K562 (cell line): ENCODE results near the gene SCUBE2. TPM values are rescaled to one million over a fixed set of nuclear protein-coding genes. Genes with fewer than 3 reads are reported as not detected.

Experiments used
- ATAC-seq: fragments of 200-7000 bp; cut with Tn5 transposase; 3 replicates; pipeline ENCODE4 v1.9.1; 2020; ENCODE audit warnings: moderate library complexity
- BruUV-seq: library from RNA; stranded (reverse); fragments of 400-500 nt; replicated peaks from 2 replicates; lab custom pipeline; 2021; lab: Mats Ljungman, UMichigan
- CTCF ChIA-PET: fragments of 300-600 bp; formaldehyde crosslinking; extraction: SDS; loops from one replicate; lab custom pipeline; 2021; ENCODE audit warnings: low intra/inter-chr PET ratio; lab: Yijun Ruan, JAX
- POLR2A ChIA-PET: fragments of 300-600, 350-650 bp; sonication (Branson Sonifier 250); formaldehyde crosslinking; extraction: SDS; loops from one replicate; lab custom pipeline; 2021; ENCODE audit warnings: antibody characterized with exemption, inconsistent platforms; lab: Yijun Ruan, JAX
- DNase-seq, 4 experiments: peaks; one replicate each; pipeline versions ENCODE4 v3.0.0 to v3.0.0-alpha.2; 2011 to 2018; ENCODE audit warnings: low spot score in 3 of 4, mixed read lengths in 3 of 4; ENCODE audit errors: extremely low read depth in 1 of 4
- FAIRE-seq: peaks from 2 replicates; lab custom pipeline; 2011; peaks lifted over from hg19 to GRCh38; lab: Jason Lieb, UNC
- H2AFZ ChIP-seq: 2 replicates; pipeline ENCODE4 v1.6.0; 2011; ENCODE audit warnings: low read depth, low read length, control low read depth, inconsistent platforms
- H3K27ac ChIP-seq: fragments of 200-600 bp; 3 replicates; pipeline ENCODE4 v1.8.0; 2011; ENCODE audit warnings: low read depth, mild to moderate bottlenecking, control low read depth, inconsistent platforms, low read length, moderate library complexity, mixed read lengths; ENCODE audit errors: extremely low read depth
- H3K27me3 ChIP-seq, 2 experiments: fragments of 300-600 bp in 1 of 2; 2 replicates in 1 of 2; 3 replicates in 1 of 2; pipeline versions ENCODE4 v1.6.0 to v1.8.0; 2011; ENCODE audit warnings: inconsistent platforms in 2 of 2, low read length in 2 of 2, mild to moderate bottlenecking in 1 of 2, mixed read lengths in 1 of 2, moderate library complexity in 1 of 2; ENCODE audit not compliant: control insufficient read depth in 2 of 2, insufficient read depth in 2 of 2
- H3K36me3 ChIP-seq: fragments of 300-600 bp; 3 replicates; pipeline ENCODE4 v1.8.0; 2011; ENCODE audit warnings: mild to moderate bottlenecking, low read length, inconsistent platforms; ENCODE audit not compliant: control insufficient read depth, insufficient read depth
- H3K4me1 ChIP-seq, 2 experiments: fragments of 200-600 bp in 1 of 2; replicated peaks in 1 of 2; 2 replicates in 1 of 2; 3 replicates in 1 of 2; pipeline versions ENCODE4 v1.5.1 to v1.8.0; 2011; ENCODE audit warnings: inconsistent platforms in 2 of 2, low read length in 2 of 2, mild to moderate bottlenecking in 1 of 2, mixed read lengths in 1 of 2, moderate library complexity in 1 of 2; ENCODE audit not compliant: control insufficient read depth in 2 of 2, insufficient read depth in 2 of 2
- H3K4me2 ChIP-seq: 2 replicates; pipeline ENCODE4 v1.6.1; 2011; ENCODE audit warnings: low read length, control low read depth, inconsistent platforms, mixed read lengths; ENCODE audit not compliant: insufficient read depth
- H3K4me3 ChIP-seq: fragments of 200-600 bp; sonication (generic), shearing (Covaris generic); 2 replicates; pipeline ENCODE4 v1.5.1; 2016; ENCODE audit warnings: control low read depth, inconsistent platforms
- H3K79me2 ChIP-seq: fragments of 200-600 bp; 3 replicates; pipeline ENCODE4 v1.8.0; 2011; ENCODE audit warnings: low read length, inconsistent platforms; ENCODE audit not compliant: control insufficient read depth, insufficient read depth
- H3K9ac ChIP-seq, 2 experiments: 2 replicates each; pipeline versions ENCODE4 v1.6.0 to v1.6.1; 2011; ENCODE audit warnings: low read depth in 2 of 2, low read length in 2 of 2, control low read depth in 1 of 2, inconsistent platforms in 1 of 2, mild to moderate bottlenecking in 1 of 2, mixed read lengths in 1 of 2; ENCODE audit not compliant: insufficient read depth in 1 of 2
- H3K9me1 ChIP-seq: one replicate; pipeline ENCODE4 v1.6.0; 2011; ENCODE audit warnings: inconsistent platforms, mild to moderate bottlenecking, low read length, moderate library complexity; ENCODE audit not compliant: control insufficient read depth, insufficient read depth
- H3K9me3 ChIP-seq: replicated peaks from 2 replicates; pipeline ENCODE4 v1.5.1; 2011; ENCODE audit warnings: low read depth, low read length, inconsistent platforms; ENCODE audit not compliant: control insufficient read depth, insufficient read depth
- H4K20me1 ChIP-seq: replicated peaks from 2 replicates; pipeline ENCODE4 v1.6.1; 2011; ENCODE audit warnings: low read length, inconsistent platforms, mixed read lengths; ENCODE audit not compliant: control insufficient read depth, insufficient read depth
- DACH1 ChIP-seq: fragments of 450-650 bp; IDR thresholded peaks from 2 replicates; pipeline ENCODE4 v1.6.1; 2018; ENCODE audit not compliant: partially characterized antibody
- EP300 ChIP-seq: IDR thresholded peaks from 2 replicates; pipeline ENCODE4 v1.6.1; 2012; ENCODE audit warnings: low read length, improper control_type of control experiment
- PHF8 ChIP-seq: fragments of 200-600 bp; sonication (generic); IDR thresholded peaks from 2 replicates; pipeline ENCODE4 v1.6.1; 2012; ENCODE audit warnings: mixed run types, mild to moderate bottlenecking, inconsistent platforms, low read length, moderate library complexity, borderline replicate concordance
- PRMT5 ChIP-seq: sonication (generic); formaldehyde crosslinking; IDR thresholded peaks from 2 replicates; pipeline ENCODE4 v1.5.0; 2020; ENCODE audit warnings: missing genetic modification reagents
- ZNF551 ChIP-seq: fragments of 250-450 bp; sonication (Bioruptor Pico); IDR thresholded peaks from 2 replicates; pipeline ENCODE4 v1.5.0; 2021; ENCODE audit warnings: mild to moderate bottlenecking, moderate library complexity
- WGBS: fragments of 100-300 bp; shearing (Covaris generic); methylation state at CpG from one replicate; pipeline ENCODE4 v1.1.6; 2016; ENCODE audit warnings: low coverage, mixed read lengths; ENCODE audit not compliant: insufficient coverage; ENCODE audit errors: missing lambda C conversion rate; 5-methylcytosine and 5-hydroxymethylcytosine counted together
- in situ Hi-C: fragments of 300-500 bp; cut with MboI; formaldehyde crosslinking; loops from 4 replicates; pipeline ENCODE4 v1.15.0; 2018; ENCODE audit warnings: inconsistent platforms, mixed read lengths
- intact Hi-C: fragments of 100-400 bp; cut with micrococcal nuclease; formaldehyde crosslinking; loops from 2 replicates; pipeline ENCODE4 v1.14.2; 2022
- polyA plus RNA-seq, 8 experiments: library from polyadenylated mRNA; depleted of rRNA in 4 of 8; stranded (reverse) in 5 of 8; unstranded in 3 of 8; fragments of >200 nt; fragmentation: Nextera tagmentation in 2 of 8; fragmentation: Illumina TruSeq in 1 of 8; extraction: Ambion mirVana in 2 of 8; extraction: Trizol in 1 of 8; gene quantifications; 2 replicates each; pipeline versions ENCODE4 v1.2.1 to v1.2.3, GENCODE V29; 2011 to 2014; ENCODE audit warnings: inconsistent platforms in 1 of 8, missing spikeins in 1 of 8
- total RNA-seq, 7 experiments: library from RNA; depleted of rRNA in 6 of 7; stranded (reverse); fragments of >200 nt in 6 of 7; fragmentation: Illumina TruSeq in 2 of 7; extraction: Trizol in 2 of 7; gene quantifications; 2 replicates each; pipeline versions ENCODE4 v1.2.1 to v1.2.3, GENCODE V29; 2011 to 2021; ENCODE audit warnings: low replicate concordance in 1 of 7
- TF ChIP-seq, protein P1 (sequence below): fragments of 450-650 bp; IDR thresholded peaks from 2 replicates; pipeline ENCODE4 v1.7.0; 2016; ENCODE audit warnings: borderline replicate concordance

Gene SCUBE2
- total and polyA plus RNA-seq, 9 of the 15 experiments (the other 6 are each of a cell fraction or from before 2014, with no cell fraction given): 0.06 to 0.40 (median 0.07) TPM; not detected in 6

- in situ Hi-C loops: no loop called here
- no peak for DNase-seq
- 8% methylated on average over 7 of the region's 7 CpGs for WGBS
- no peaks in the 10 kb centered on the region for H3K79me2 ChIP-seq
- no peaks in the 10 kb centered on the region for H3K9me3 ChIP-seq
- BruUV-seq: no TSS peak
- no peak overlapping the region; the same call in 2 of the 3 replicates for H3K27ac ChIP-seq
- no peak for FAIRE-seq
- H3K27me3 ChIP-seq: peaks cover 24 to 51% of the 10 kb centered on the region in 2 experiments
- H3K4me2 ChIP-seq: no peak overlapping the region
- ChIA-PET CTCF (no interaction called here), POLR2A (interaction anchor here (0.5 to 1.3 kb wide), 3 partner anchors 22 to 1880 kb away, joined by 3 to 6 read pairs (median 3); no protein-coding TSS in a partner anchor)
- no peaks in the 10 kb centered on the region for H3K36me3 ChIP-seq
- no peak overlapping the region for H3K4me3 ChIP-seq
- H3K9ac ChIP-seq: no peak overlapping the region
- H4K20me1 ChIP-seq: no peaks in the 10 kb centered on the region
- H3K9me1 ChIP-seq: no peaks in the 10 kb centered on the region
- intact Hi-C loops: no loop called here
- no peaks in the 10 kb centered on the region for H3K4me1 ChIP-seq
- no peak for ATAC-seq
- TF ChIP-seq, protein P1, sequence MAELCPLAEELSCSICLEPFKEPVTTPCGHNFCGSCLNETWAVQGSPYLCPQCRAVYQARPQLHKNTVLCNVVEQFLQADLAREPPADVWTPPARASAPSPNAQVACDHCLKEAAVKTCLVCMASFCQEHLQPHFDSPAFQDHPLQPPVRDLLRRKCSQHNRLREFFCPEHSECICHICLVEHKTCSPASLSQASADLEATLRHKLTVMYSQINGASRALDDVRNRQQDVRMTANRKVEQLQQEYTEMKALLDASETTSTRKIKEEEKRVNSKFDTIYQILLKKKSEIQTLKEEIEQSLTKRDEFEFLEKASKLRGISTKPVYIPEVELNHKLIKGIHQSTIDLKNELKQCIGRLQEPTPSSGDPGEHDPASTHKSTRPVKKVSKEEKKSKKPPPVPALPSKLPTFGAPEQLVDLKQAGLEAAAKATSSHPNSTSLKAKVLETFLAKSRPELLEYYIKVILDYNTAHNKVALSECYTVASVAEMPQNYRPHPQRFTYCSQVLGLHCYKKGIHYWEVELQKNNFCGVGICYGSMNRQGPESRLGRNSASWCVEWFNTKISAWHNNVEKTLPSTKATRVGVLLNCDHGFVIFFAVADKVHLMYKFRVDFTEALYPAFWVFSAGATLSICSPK: no peak
- no peak for TF ChIP-seq PHF8
- no peak for TF ChIP-seq DACH1
- no peak for TF ChIP-seq PRMT5 (CRISPR knock-in tag)
- TF ChIP-seq EP300: no peak
- TF ChIP-seq ZNF551 (CRISPR knock-in tag): no peak
- H2AFZ ChIP-seq: no peak overlapping the region
Measured at GRCh38 chr11:9053316-9054035, 37.9 kb downstream of the SCUBE2 start.
